Suprapubic skin (tissue), 4 donors: ENCODE measurements around the gene EBF4.

Experiments used
- CTCF ChIP-seq, 2 donors: fragments of 200-600 bp in 1 of 2; fragments of 450-650 bp in 1 of 2; sonication (generic) in 1 of 2; IDR thresholded peaks; one replicate each; pipeline ENCODE4 v1.5.1; 2016 to 2019; ENCODE audit warnings: antibody characterized with exemption in 2 of 2, mild to moderate bottlenecking in 1 of 2, moderate library complexity in 1 of 2
- EP300 ChIP-seq: sonication (generic); formaldehyde crosslinking; IDR thresholded peaks from one replicate; pipeline ENCODE4 v1.6.1; 2017; ENCODE audit warnings: antibody characterized with exemption
- POLR2A ChIP-seq, 2 donors: fragments of 450-650 bp; IDR thresholded peaks; one replicate each; pipeline ENCODE4 v1.6.1; 2017; ENCODE audit warnings: antibody characterized with exemption in 2 of 2, mild to moderate bottlenecking in 2 of 2, moderate library complexity in 2 of 2
- POLR2AphosphoS5 ChIP-seq, 3 donors: sonication (generic); formaldehyde crosslinking; IDR thresholded peaks; one replicate each; pipeline ENCODE4 v1.6.1; 2017; ENCODE audit warnings: antibody characterized with exemption in 3 of 3

DNA sequence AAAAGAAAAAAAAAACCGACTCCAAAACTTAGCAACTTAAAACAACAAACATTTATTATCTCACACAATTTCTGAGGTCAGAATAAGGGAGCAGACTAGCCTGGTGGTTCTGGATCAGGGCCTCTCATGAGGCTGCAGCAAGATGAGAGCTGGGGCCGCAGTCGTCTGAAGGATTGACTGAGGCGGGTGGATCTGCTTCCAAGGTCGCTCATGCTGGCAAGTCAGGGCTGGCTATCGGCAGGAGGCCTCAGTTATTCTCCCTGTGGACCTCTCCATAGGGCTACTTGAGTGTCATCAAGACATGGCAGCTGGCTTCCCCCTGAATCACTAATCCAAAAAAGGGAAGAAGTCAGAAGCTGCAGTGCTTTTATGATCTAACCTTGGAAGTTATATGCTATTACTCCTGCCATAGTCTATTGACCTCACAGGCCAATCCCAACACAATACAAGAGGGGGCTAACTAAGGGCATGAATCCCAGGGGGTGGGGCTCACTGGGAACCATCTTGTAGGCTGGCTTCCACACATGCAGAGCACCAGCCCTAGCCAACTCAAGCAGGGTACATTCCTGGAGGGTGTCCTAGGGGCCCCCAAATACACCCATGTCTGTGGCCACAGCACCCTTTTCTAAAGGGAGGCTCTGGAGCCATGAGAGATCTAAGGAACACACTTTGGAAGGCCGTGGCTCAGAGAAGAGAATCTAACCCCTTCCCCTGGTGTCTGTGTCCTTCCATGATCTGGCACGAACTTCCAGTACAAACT, 11.3 kb downstream of the EBF4 start:
- TF ChIP-seq CTCF (IDR thresholded peaks at IDR 0.05) (no peak), POLR2A (IDR thresholded peaks at IDR 0.05) (no peak), EP300 (no peak), POLR2AphosphoS5 (IDR thresholded peaks at IDR 0.05) (no peak)
